ENCODE measurements around the gene TBC1D4.

DNA sequence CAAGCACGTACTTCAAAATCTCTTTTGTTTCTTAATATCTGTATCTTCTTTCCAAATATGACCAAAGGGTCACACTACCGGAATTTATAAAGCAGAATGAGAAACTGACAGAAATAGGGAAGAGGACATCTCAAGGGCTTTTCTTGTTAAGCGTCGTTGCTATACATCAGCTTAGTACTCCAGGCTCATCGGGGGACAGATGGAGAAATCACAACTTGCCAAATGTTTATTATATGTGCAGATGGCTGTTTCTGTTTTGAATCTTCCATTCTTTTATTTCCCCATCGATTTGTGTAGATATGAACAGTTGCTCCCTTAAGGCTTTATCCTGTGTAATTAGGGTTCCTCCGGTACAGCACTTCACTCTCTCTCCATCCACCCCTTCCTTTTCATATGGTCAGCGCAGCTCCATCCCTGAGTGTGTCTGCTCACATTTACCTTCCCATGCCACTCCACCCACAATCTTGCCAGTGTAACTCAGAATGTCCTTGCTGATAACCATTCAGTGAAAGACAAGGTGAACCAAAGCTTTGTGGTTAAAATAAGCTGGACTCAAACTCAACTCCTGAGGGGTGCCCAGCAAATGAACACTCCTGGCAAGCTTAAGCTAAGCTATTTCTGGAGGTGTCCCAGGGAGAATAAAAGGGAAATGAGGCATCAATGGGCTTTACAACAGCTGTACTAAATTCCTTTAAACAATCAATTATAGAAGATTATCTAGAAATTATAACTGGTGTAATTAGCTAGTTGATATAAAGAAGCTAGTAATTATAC, 51.3 kb downstream of the TBC1D4 start:
- TF ChIP-seq EZH2 (IDR thresholded peaks at IDR 0.05; ENCODE audit: insufficient read depth, poor library complexity, severe bottlenecking) (no peak), EZH2phosphoT487 (IDR thresholded peaks at IDR 0.05; ENCODE audit: insufficient read depth, low read depth) (no peak)

Data from GM23248 (cell line).